K562 (cell line): ENCODE data around the gene PDIA3. TPM values are rescaled to one million over a fixed set of nuclear protein-coding genes. Genes with fewer than 3 reads are reported as not detected.

Experiments used
- CC2D1A ChIP-seq: fragments of 450-650 bp; IDR thresholded peaks from 2 replicates; pipeline ENCODE4 v1.6.1; 2017; ENCODE audit warnings: mild to moderate bottlenecking
- DIDO1 ChIP-seq: fragments of 450-650 bp; IDR thresholded peaks from 2 replicates; pipeline ENCODE4 v1.6.1; 2016; ENCODE audit warnings: low read depth, missing biosample characterization, missing genetic modification characterization
- EZH2 ChIP-seq: IDR thresholded peaks from 2 replicates; pipeline ENCODE4 v1.6.1; 2012; ENCODE audit warnings: low read depth, mild to moderate bottlenecking, inconsistent platforms, low read length, borderline replicate concordance
- FIP1L1 ChIP-seq: fragments of 200-400 bp; formaldehyde crosslinking; IDR thresholded peaks from 2 replicates; pipeline ENCODE4 v1.6.1; 2018; ENCODE audit warnings: mild to moderate bottlenecking, low read depth, low read length; ENCODE audit not compliant: poor library complexity, severe bottlenecking
- HDAC2 ChIP-seq: fragments of 450-650 bp; IDR thresholded peaks from 2 replicates; pipeline ENCODE4 v1.6.1; 2016; ENCODE audit warnings: mild to moderate bottlenecking
- HDAC3 ChIP-seq: fragments of 450-650 bp; IDR thresholded peaks from 2 replicates; pipeline ENCODE4 v1.6.1; 2018; ENCODE audit warnings: borderline replicate concordance, mild to moderate bottlenecking, moderate library complexity; ENCODE audit not compliant: partially characterized antibody
- HDAC8 ChIP-seq: fragments of 450-650 bp; IDR thresholded peaks from 2 replicates; pipeline ENCODE4 v1.6.1; 2016; ENCODE audit warnings: mild to moderate bottlenecking, missing genetic modification characterization, moderate library complexity, missing compliant biosample characterization
- LARP7 ChIP-seq: fragments of 450-650 bp; IDR thresholded peaks from 2 replicates; pipeline ENCODE4 v1.6.1; 2016
- MAFF ChIP-seq: IDR thresholded peaks from 2 replicates; pipeline ENCODE4 v1.6.1; 2012; ENCODE audit warnings: low read length, improper control_type of control experiment
- MED1 ChIP-seq: sonication (generic); formaldehyde crosslinking; IDR thresholded peaks from 2 replicates; pipeline ENCODE4 v1.8.1; 2023; ENCODE audit warnings: missing genetic modification reagents, borderline replicate concordance
- MEF2D ChIP-seq: conservative IDR thresholded peaks from 2 replicates; pipeline ENCODE4 v1.6.1; 2016; ENCODE audit warnings: low read depth, missing genetic modification characterization, missing compliant biosample characterization
- NFIC ChIP-seq: fragments of 450-650 bp; IDR thresholded peaks from 2 replicates; pipeline ENCODE4 v1.6.1; 2017; ENCODE audit warnings: mild to moderate bottlenecking, inconsistent platforms
- NONO ChIP-seq, 2 experiments: fragments of 200-400 bp in 1 of 2; fragments of 450-650 bp in 1 of 2; formaldehyde crosslinking in 1 of 2; IDR thresholded peaks; 2 replicates each; pipeline ENCODE4 v1.6.1; 2017; ENCODE audit warnings: low read depth in 2 of 2, mild to moderate bottlenecking in 2 of 2, moderate library complexity in 2 of 2, low read length in 1 of 2
- PRMT5 ChIP-seq: sonication (generic); formaldehyde crosslinking; IDR thresholded peaks from 2 replicates; pipeline ENCODE4 v1.5.0; 2020; ENCODE audit warnings: missing genetic modification reagents
- PTBP1 ChIP-seq: fragments of 200-400 bp; formaldehyde crosslinking; IDR thresholded peaks from 2 replicates; pipeline ENCODE4 v1.6.1; 2017; ENCODE audit warnings: low read depth, low read length
- RBFOX2 ChIP-seq: fragments of 200-400 bp; formaldehyde crosslinking; IDR thresholded peaks from 2 replicates; pipeline ENCODE4 v1.6.1; 2017; ENCODE audit warnings: low read depth, mild to moderate bottlenecking, low read length, moderate library complexity
- RBM39 ChIP-seq: fragments of 200-400 bp; formaldehyde crosslinking; optimal IDR thresholded peaks from 2 replicates; pipeline ENCODE3; 2018; ENCODE audit warnings: low read depth, low read length
- SMARCA4 ChIP-seq: fragments of 450-650 bp; IDR thresholded peaks from 2 replicates; pipeline ENCODE4 v1.6.1; 2016
- TAF1 ChIP-seq: IDR thresholded peaks from 2 replicates; pipeline ENCODE4 v1.6.1; 2011; ENCODE audit warnings: mild to moderate bottlenecking, low read length, moderate library complexity; ENCODE audit not compliant: insufficient read depth, control insufficient read depth, severe bottlenecking; ENCODE audit errors: extremely low read depth
- U2AF2 ChIP-seq: fragments of 200-400 bp; formaldehyde crosslinking; optimal IDR thresholded peaks from 2 replicates; pipeline ENCODE3; 2017; ENCODE audit warnings: low read depth, mild to moderate bottlenecking, low read length
- ZC3H4 ChIP-seq: sonication (generic); formaldehyde crosslinking; IDR thresholded peaks from 2 replicates; pipeline ENCODE4 v1.9.0; 2021; ENCODE audit warnings: missing genetic modification reagents, borderline replicate concordance
- ZKSCAN8 ChIP-seq: fragments of 200-800 bp; sonication (Bioruptor generic); IDR thresholded peaks from 2 replicates; pipeline ENCODE4 v1.6.1; 2016; ENCODE audit warnings: missing genetic modification characterization, missing compliant biosample characterization
- ZNF143 ChIP-seq: sonication (generic); formaldehyde crosslinking; IDR thresholded peaks from 2 replicates; pipeline ENCODE4 v1.9.0; 2022; ENCODE audit warnings: mild to moderate bottlenecking, missing genetic modification reagents
- ZNF324 ChIP-seq: fragments of 250-450 bp; sonication (Bioruptor Pico); IDR thresholded peaks from 2 replicates; pipeline ENCODE4 v1.4.0; 2020; ENCODE audit warnings: mild to moderate bottlenecking
- polyA plus RNA-seq, 8 experiments: library from polyadenylated mRNA; depleted of rRNA in 4 of 8; stranded (reverse) in 5 of 8; unstranded in 3 of 8; fragments of >200 nt; fragmentation: Nextera tagmentation in 2 of 8; fragmentation: Illumina TruSeq in 1 of 8; extraction: Ambion mirVana in 2 of 8; extraction: Trizol in 1 of 8; gene quantifications; 2 replicates each; pipeline versions ENCODE4 v1.2.1 to v1.2.3, GENCODE V29; 2011 to 2014; ENCODE audit warnings: inconsistent platforms in 1 of 8, missing spikeins in 1 of 8
- total RNA-seq, 7 experiments: library from RNA; depleted of rRNA in 6 of 7; stranded (reverse); fragments of >200 nt in 6 of 7; fragmentation: Illumina TruSeq in 2 of 7; extraction: Trizol in 2 of 7; gene quantifications; 2 replicates each; pipeline versions ENCODE4 v1.2.1 to v1.2.3, GENCODE V29; 2011 to 2021; ENCODE audit warnings: low replicate concordance in 1 of 7
- TF ChIP-seq, protein P1 (sequence below): fragments of 150-350 bp; IDR thresholded peaks from 2 replicates; pipeline ENCODE4 v1.6.1; 2014; ENCODE audit warnings: low read depth, mild to moderate bottlenecking, low read length, borderline replicate concordance
- TF ChIP-seq, protein P2 (sequence below): IDR thresholded peaks from 2 replicates; pipeline ENCODE4 v1.6.1; 2011; ENCODE audit not compliant: insufficient read length; ENCODE audit errors: extremely low read depth

Gene PDIA3
- total and polyA plus RNA-seq, 9 of the 15 experiments (the other 6 are each of a cell fraction or from before 2014, with no cell fraction given), result 13.5 to 386 (median 149) TPM

DNA sequence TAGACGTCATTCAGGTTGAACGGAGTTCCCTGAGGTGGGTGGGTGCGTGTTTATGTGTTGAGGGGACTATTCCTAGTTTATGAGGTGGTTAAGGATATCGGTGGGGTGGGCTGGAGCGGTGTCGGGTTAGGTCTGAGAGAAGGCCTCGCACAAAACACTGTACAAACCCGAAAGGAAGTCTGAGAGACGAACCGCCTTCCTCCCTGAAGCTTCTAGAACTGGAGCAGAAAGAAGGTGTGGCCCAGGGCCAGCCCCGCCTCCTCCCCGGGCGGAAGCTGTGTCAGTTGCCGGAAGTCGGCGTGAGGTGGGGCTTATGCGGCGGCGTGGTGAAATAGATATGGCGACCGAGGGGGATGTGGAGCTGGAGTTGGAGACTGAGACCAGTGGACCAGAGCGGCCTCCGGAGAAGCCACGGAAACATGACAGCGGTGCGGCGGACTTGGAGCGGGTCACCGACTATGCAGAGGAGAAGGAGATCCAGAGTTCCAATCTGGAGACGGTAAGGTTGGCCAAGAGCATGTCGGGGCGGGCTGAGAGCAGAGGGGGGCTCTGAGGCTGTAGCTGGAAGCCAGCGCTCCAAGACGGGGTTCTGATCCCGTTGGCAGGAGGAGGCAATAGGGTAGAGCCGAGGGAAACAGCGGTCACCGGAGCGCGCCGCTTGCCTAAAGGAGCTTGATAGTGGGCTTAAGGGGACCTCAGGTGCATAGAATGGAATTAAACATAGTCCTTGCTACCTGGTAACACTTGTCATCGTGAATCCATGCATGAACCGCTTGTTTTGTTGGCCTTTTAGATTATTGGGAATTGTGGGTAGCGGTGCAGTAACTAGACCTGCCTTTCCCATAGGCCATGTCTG is 54.3 kb downstream of the PDIA3 start, which contains the start of gene HYPK (continued):
- TF ChIP-seq NFIC (peak; percentile 58), FIP1L1 (no peak), CC2D1A (0 out of 2 replicates have a peak, but pooled peaks have one; percentile 48), RBM39 (peak; percentile 78), ZC3H4 (CRISPR knock-in tag) (no peak), HDAC2 (peak; percentile 76; the same call in 1 of the 2 replicates), HDAC8 (no peak), ZNF143 (CRISPR knock-in tag) (0 out of 2 replicates have a peak, but pooled peaks have one; percentile 25), HDAC3 (no peak), SMARCA4 (no peak), MAFF (no peak), ZNF324 (CRISPR knock-in tag) (0 out of 2 replicates have a peak, but pooled peaks have one; percentile 7), ZKSCAN8 (CRISPR knock-in tag) (no peak), EZH2 (no peak), MEF2D (tag) (no peak), PTBP1 (0 out of 2 replicates have a peak, but pooled peaks have one; percentile 25), PRMT5 (CRISPR knock-in tag) (no peak), LARP7 (peak; percentile 75; the same call in 1 of the 2 replicates), NONO (IDR thresholded peaks at IDR 0.05; ENCODE audit: low read depth in 2 of 2, low read length in 1 of 2) (peak in 1 of 2 experiments; percentile 54; a peak in 1 of 4 replicates), DIDO1 (tag) (0 out of 2 replicates have a peak, but pooled peaks have one; percentile 35), RBFOX2 (peak; percentile 92), TAF1 (peak; percentile 90), U2AF2 (no peak), MED1 (no peak)
- TF ChIP-seq, protein P1, sequence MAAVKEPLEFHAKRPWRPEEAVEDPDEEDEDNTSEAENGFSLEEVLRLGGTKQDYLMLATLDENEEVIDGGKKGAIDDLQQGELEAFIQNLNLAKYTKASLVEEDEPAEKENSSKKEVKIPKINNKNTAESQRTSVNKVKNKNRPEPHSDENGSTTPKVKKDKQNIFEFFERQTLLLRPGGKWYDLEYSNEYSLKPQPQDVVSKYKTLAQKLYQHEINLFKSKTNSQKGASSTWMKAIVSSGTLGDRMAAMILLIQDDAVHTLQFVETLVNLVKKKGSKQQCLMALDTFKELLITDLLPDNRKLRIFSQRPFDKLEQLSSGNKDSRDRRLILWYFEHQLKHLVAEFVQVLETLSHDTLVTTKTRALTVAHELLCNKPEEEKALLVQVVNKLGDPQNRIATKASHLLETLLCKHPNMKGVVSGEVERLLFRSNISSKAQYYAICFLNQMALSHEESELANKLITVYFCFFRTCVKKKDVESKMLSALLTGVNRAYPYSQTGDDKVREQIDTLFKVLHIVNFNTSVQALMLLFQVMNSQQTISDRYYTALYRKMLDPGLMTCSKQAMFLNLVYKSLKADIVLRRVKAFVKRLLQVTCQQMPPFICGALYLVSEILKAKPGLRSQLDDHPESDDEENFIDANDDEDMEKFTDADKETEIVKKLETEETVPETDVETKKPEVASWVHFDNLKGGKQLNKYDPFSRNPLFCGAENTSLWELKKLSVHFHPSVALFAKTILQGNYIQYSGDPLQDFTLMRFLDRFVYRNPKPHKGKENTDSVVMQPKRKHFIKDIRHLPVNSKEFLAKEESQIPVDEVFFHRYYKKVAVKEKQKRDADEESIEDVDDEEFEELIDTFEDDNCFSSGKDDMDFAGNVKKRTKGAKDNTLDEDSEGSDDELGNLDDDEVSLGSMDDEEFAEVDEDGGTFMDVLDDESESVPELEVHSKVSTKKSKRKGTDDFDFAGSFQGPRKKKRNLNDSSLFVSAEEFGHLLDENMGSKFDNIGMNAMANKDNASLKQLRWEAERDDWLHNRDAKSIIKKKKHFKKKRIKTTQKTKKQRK, result no peak
- TF ChIP-seq, protein P2, sequence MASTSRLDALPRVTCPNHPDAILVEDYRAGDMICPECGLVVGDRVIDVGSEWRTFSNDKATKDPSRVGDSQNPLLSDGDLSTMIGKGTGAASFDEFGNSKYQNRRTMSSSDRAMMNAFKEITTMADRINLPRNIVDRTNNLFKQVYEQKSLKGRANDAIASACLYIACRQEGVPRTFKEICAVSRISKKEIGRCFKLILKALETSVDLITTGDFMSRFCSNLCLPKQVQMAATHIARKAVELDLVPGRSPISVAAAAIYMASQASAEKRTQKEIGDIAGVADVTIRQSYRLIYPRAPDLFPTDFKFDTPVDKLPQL, result no peak
